ENCODE measurements around the gene CNOT4. TPM values are rescaled to one million over a fixed set of nuclear protein-coding genes. Genes with fewer than 3 reads are reported as not detected.

Gene CNOT4
- total and polyA plus RNA-seq, 2 of the 4 experiments (the other 2 are of a cell fraction): 7.0 to 8.1 TPM

- no peak overlapping the region for H2BK15ac ChIP-seq (ENCODE audit: low read depth, low read length)
Measured at GRCh38 chr7:135341049-135341448, 168.9 kb downstream of the CNOT4 start.

More at GRCh38 chr7:135341049-135341448, 168.9 kb downstream of the CNOT4 start:
- Histone ChIP-seq H2BK5ac (ENCODE audit: low read depth, low read length, poor library complexity, severe bottlenecking) (no peak overlapping the region), H4K8ac (ENCODE audit: low read depth in 2 of 2, low read length in 2 of 2) (no peak overlapping the region), H4K91ac (ENCODE audit: insufficient read depth, low read depth, low read length) (no peak overlapping the region), H3K23ac (ENCODE audit: low read depth, low read length) (no peak overlapping the region), H3K79me1 (ENCODE audit: low read depth in 1 of 2, low read length in 2 of 2) (no peaks in the 10 kb centered on the region), H3K18ac (ENCODE audit: low read depth, low read length) (no peak overlapping the region), H3K9me1 (ENCODE audit: insufficient read depth, low read length) (no peaks in the 10 kb centered on the region), H4K5ac (ENCODE audit: low read depth, low read length) (no peak overlapping the region), H2AFZ (replicated peaks; ENCODE audit: low read length, poor library complexity) (no peak overlapping the region), H3K14ac (replicated peaks; ENCODE audit: low read depth, low read length) (no peak overlapping the region), H4K20me1 (ENCODE audit: insufficient read depth, low read length) (no peaks in the 10 kb centered on the region), H3K4me2 (ENCODE audit: low read depth, low read length) (no peak overlapping the region), H3K56ac (ENCODE audit: extremely low read depth, insufficient read depth, low read length) (no peak overlapping the region), H3K9me3 (ENCODE audit: control insufficient read depth, insufficient read depth, low read length) (no peaks in the 10 kb centered on the region), H3K4me1 (ENCODE audit: control insufficient read depth, insufficient read depth, low read length) (no peaks in the 10 kb centered on the region), H2BK120ac (ENCODE audit: low read depth, low read length) (no peak overlapping the region), H3K4me3 (ENCODE audit: insufficient read depth, low read depth, low read length) (no peak overlapping the region), H2AK5ac (ENCODE audit: low read depth, low read length) (no peak overlapping the region), H2AK9ac (replicated peaks; ENCODE audit: low read depth, low read length, poor library complexity) (no peak overlapping the region), H3K27ac (ENCODE audit: insufficient read depth, low read length) (no peak overlapping the region), H3K4ac (ENCODE audit: low read depth, low read length) (no peak overlapping the region), H3K36me3 (ENCODE audit: control insufficient read depth, insufficient read depth, low read length) (no peaks in the 10 kb centered on the region), H2BK20ac (ENCODE audit: low read depth, low read length) (no peak overlapping the region), H3K27me3 (ENCODE audit: control insufficient read depth, insufficient read depth, low read length) (peaks cover 13% of the 10 kb centered on the region), H3K9ac (ENCODE audit: low read depth, low read length) (no peak overlapping the region)
- ATAC-seq (ENCODE audit: low read depth) (no peak), DNase-seq (no peak)
- POLR2A ChIA-PET (ENCODE audit: unreplicated experiment): no interaction called here
- TF ChIP-seq RCOR1 (IDR thresholded peaks at IDR 0.05; ENCODE audit: insufficient replicate concordance, low read length) (no peak), NFE2L2 (IDR thresholded peaks at IDR 0.05; ENCODE audit: low read depth, low read length) (no peak)
- in situ Hi-C loops (cut with MboI; ENCODE audit: low sequenced_read_pairs) (no loop called here), intact Hi-C loops (cut with micrococcal nuclease) (no loop called here), dilution Hi-C loops (cut with HindIII; ENCODE audit: low sequenced_read_pairs, unreplicated experiment) (no loop called here)
- no TSS peak for BruUV-seq (replicated peaks)
- CTCF ChIA-PET: no interaction called here
- WGBS, 2 experiments (ENCODE audit: extremely low coverage in 2 of 2, insufficient read length in 1 of 2): 50% methylated on average over 1 of the region's 5 CpGs; no CpG with 5 or more reads in 1 of the 2 experiments

All from IMR-90 (cell line).